Left ventricle myocardium inferior (tissue), 1 donor: ENCODE measurements around the gene GNG5. TPM values are rescaled to one million over a fixed set of nuclear protein-coding genes. Genes with fewer than 3 reads are reported as not detected.
"Not testable (repeated sequence)": the region's sequence is repeated elsewhere in the genome, so short reads cannot be mapped to it uniquely, and the experiment has no call there.

ENCODE experiments used
- DNase-seq: peaks from one replicate; pipeline ENCODE4 v3.0.0-alpha.2; 2020
- H3K27ac ChIP-seq: fragments of 200-600 bp; replicated peaks from 2 replicates; pipeline ENCODE4 v1.8.0; 2021
- H3K27me3 ChIP-seq: fragments of 200-600 bp; 2 replicates; pipeline ENCODE4 v1.8.0; 2021; ENCODE audit warnings: low read depth
- H3K36me3 ChIP-seq: fragments of 200-600 bp; 2 replicates; pipeline ENCODE4 v1.8.0; 2021
- H3K4me1 ChIP-seq: fragments of 200-600 bp; 2 replicates; pipeline ENCODE4 v1.8.0; 2021
- H3K4me3 ChIP-seq: fragments of 200-600 bp; 2 replicates; pipeline ENCODE4 v1.8.0; 2021; ENCODE audit warnings: mild to moderate bottlenecking, moderate library complexity
- H3K9me3 ChIP-seq: fragments of 200-600 bp; replicated peaks from 2 replicates; pipeline ENCODE4 v1.8.0; 2021
- intact Hi-C: fragments of 100-400 bp; cut with micrococcal nuclease; formaldehyde crosslinking; loops from one replicate; pipeline ENCODE4 v1.11.0; 2022
- total RNA-seq: library from RNA; stranded (reverse); fragmentation: NEBNext Ultra II Directional; extraction: Animal tissue kit (Norgen Biotek cat#: 25700); gene quantifications from one replicate; pipeline ENCODE4 v1.2.1, GENCODE V29; 2021
- TF ChIP-seq, protein P1 (sequence below): fragments of 200-600 bp; IDR thresholded peaks from 2 replicates; pipeline ENCODE4 v1.8.0; 2021; ENCODE audit warnings: antibody characterized with exemption, mild to moderate bottlenecking, borderline replicate concordance
- donor health status: DM: no; HTN: yes; CAD: no; lungs with severe emphysema.

GNG5 gene
- total RNA-seq, 1 donor from 2014 or later, result 170 TPM

DNA sequence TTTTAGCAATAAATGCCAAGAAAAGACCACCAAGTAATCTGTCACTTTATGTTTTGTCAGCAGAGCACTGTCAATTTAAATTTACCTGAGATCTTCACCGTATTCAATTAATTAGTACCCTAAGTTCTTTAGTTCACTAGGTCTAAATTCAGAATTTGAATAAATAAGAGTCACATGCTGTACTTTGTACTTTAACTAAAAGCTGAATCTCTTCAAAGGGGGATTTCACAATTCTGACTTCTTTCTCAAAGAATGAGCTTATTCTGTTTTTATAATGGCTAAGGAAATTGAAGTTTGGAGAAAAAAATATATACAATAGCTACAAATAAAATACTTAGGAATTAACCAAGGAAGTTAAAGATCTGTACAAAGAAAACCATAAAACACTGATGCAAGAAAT is 2.1 kb upstream of the GNG5 start:
- no peaks in the 10 kb centered on the region for H3K27me3 ChIP-seq
- TF ChIP-seq, protein P1, sequence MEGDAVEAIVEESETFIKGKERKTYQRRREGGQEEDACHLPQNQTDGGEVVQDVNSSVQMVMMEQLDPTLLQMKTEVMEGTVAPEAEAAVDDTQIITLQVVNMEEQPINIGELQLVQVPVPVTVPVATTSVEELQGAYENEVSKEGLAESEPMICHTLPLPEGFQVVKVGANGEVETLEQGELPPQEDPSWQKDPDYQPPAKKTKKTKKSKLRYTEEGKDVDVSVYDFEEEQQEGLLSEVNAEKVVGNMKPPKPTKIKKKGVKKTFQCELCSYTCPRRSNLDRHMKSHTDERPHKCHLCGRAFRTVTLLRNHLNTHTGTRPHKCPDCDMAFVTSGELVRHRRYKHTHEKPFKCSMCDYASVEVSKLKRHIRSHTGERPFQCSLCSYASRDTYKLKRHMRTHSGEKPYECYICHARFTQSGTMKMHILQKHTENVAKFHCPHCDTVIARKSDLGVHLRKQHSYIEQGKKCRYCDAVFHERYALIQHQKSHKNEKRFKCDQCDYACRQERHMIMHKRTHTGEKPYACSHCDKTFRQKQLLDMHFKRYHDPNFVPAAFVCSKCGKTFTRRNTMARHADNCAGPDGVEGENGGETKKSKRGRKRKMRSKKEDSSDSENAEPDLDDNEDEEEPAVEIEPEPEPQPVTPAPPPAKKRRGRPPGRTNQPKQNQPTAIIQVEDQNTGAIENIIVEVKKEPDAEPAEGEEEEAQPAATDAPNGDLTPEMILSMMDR, result no peak
- peaks cover 16% of the 10 kb centered on the region for H3K9me3 ChIP-seq
- H3K4me1 ChIP-seq, result peaks cover 33% of the 10 kb centered on the region
- no peak overlapping the region for H3K27ac ChIP-seq
- peaks cover 5% of the 10 kb centered on the region for H3K36me3 ChIP-seq
- no peak overlapping the region for H3K4me3 ChIP-seq
- intact Hi-C loops, result no loop called here
- no peak for DNase-seq

DNA sequence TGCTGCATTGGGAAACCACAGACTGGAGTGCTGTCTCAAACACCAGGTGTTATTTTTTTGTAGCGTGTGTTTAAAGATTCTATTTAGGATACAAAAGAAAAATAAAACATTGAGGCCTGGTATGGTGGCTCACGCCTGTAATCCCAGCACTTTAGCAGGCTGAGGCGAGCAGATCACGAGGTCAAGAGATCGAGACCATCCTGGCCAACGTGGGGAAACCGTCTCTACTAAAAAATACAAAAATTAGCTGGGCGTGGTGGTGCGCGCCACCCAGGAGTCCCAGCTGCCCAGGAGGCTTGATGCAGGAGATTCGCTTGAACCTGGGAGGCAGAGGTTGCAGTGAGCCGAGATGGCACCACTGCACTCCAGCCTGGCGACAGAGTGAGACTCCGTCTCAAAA is 1.5 kb upstream of the GNG5 start:
- H3K4me3 ChIP-seq, result peak overlapping the region; percentile 84
- peaks cover 39% of the 10 kb centered on the region for H3K4me1 ChIP-seq
- H3K27ac ChIP-seq, H3K36me3 ChIP-seq, DNase-seq, intact Hi-C loops, H3K27me3 ChIP-seq: not testable (repeated sequence)
- H3K9me3 ChIP-seq, result peaks cover 16% of the 10 kb centered on the region

DNA sequence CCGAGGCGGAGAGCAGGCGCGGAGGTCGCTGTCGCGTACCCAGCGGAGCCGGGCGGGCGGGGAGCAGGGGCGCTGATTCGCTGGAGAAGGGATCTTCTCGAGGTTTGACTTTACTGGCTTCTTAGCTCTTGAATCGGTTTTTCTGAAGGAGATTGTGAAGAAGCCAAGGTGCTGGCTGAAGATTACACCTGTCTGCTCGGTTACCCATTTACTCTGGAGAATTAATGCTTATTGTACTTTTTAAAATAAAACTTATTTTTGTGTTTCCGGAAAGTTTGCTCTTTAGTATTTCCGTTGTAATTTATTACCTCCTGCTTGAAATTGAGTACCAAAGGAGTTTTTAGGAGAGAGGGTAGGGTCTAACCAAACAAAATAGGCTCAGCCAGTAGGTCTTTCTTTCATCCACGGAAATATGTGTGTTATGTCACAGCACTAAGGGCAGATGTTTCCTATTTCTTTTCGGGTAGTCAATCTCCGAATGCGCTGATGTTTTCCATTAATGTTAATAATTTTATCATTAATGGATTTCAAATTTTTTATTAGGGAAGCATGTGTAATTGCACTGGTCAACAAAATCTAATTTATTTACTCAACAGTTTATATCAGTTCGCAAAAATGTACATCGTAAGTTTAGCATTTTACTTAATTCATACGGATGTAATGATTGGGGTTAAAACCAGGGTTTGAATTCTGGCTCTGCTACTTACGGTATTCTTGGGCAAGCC is 510 bp upstream of the GNG5 start:
- Histone ChIP-seq H3K27ac (peak overlapping the region; percentile 98), H3K27me3 (no peaks in the 10 kb centered on the region), H3K9me3 (peaks cover 16% of the 10 kb centered on the region), H3K36me3 (peaks cover 5% of the 10 kb centered on the region), H3K4me1 (peaks cover 49% of the 10 kb centered on the region), H3K4me3 (peak overlapping the region; percentile 84)
- TF ChIP-seq, protein P1, result no peak
- DNase-seq, result no peak
- intact Hi-C loops, result no loop called here

DNA sequence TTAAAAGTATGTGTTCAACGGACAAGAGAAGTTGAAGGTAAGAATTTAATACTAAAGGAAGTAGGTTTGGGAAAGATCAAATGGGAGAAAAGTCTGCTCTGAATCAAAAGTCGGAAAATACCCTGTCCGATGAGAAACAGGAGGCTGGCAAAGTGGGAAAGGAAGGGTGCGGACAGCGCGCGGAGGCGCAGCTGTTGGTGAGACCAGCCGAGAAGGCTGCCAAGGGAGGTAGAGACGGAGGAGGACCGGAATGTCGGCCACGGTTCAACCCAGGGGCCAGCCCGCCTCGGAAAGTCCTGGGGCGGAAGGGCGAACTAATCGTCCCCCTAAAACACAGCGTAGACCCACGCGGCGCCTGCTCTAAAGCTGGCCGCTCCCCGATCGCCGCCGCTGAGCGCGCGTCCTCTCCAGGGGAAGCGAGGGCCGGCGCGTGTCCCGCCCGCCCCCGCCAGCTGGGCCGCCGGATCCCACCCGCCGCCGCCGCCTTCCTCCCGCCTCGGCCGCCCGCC is 834 bp downstream of the GNG5 start:
- intact Hi-C loops, result no loop called here
- Histone ChIP-seq H3K27me3 (no peaks in the 10 kb centered on the region), H3K36me3 (peaks cover 15% of the 10 kb centered on the region), H3K27ac (peak overlapping the region; percentile 98), H3K4me3 (peak overlapping the region; percentile 84), H3K4me1 (peaks cover 63% of the 10 kb centered on the region), H3K9me3 (peaks cover 13% of the 10 kb centered on the region)
- peak; percentile 74 for DNase-seq
- TF ChIP-seq, protein P1, result no peak

DNA sequence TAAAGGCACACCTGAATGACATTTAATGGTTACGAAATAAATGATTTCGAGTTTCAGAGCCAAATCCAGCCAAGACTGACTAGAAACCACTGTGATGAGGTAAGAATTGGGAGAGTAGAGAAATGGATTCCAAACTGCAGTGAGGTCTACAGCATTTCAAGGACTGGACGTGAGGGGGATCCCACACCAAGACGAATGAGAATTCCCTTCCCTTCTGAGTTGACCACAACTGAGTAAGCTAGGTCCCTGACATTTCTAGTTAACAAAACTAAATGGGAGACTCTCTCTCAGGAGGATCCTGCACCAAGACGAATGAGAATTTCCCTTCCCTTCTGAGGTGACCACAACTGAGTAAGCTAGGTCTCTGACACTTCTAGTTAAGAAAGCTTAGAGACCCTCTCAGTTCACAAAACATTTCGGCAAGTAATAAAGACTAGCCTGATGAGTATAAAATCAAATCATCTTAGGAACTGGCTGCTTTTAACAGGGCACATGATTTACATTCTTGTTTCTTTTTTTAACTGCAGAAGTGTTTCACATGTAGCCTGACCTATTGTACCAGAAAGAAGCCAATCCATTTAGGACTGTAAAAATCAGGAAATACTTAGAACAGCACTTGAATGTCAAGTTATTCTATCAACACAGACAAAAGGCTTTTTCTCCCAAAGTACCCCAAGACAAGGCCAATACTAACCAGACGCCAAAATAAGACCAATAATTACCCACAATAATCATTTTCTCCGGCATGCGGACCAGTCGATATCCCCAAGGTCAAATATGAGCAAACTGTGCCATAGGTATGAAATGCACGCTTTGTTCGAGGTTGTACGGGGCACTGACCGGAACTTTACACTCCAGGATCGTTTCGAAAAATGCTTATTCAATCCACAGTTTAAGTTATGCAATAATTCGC is 1.5 kb downstream of the GNG5 start:
- Histone ChIP-seq H3K4me1 (peaks cover 70% of the 10 kb centered on the region), H3K4me3 (peak overlapping the region; percentile 84), H3K36me3 (peaks cover 19% of the 10 kb centered on the region), H3K27me3 (no peaks in the 10 kb centered on the region), H3K27ac (peak overlapping the region; percentile 98), H3K9me3 (peaks cover 11% of the 10 kb centered on the region)
- DNase-seq, result no peak
- intact Hi-C loops, result no loop called here
- TF ChIP-seq, protein P1, result no peak
